Retinal pigment epithelial cell (primary cell): ENCODE results near the gene IQGAP1.
A peak's percentile ranks its signal among the peaks of the same experiment; 100 is the strongest.

Experiments
- DNase-seq: peaks from one replicate; pipeline ENCODE4 v3.0.0-alpha.2; 2010; ENCODE audit warnings: low read depth
- H3K4me3 ChIP-seq: 2 replicates; pipeline ENCODE4 v1.5.1; 2011; ENCODE audit warnings: mild to moderate bottlenecking, low read length, control low read depth, moderate library complexity
- CTCF ChIP-seq: conservative IDR thresholded peaks from 2 replicates; pipeline ENCODE4 v1.5.1; 2011; ENCODE audit warnings: low read depth, low read length, control low read depth, inconsistent platforms

Gene IQGAP1

GRCh38 chr15:90460142-90460824 is 72.2 kb downstream of the IQGAP1 start:
- TF ChIP-seq CTCF = no peak
- no peak for DNase-seq
- no peak overlapping the region for H3K4me3 ChIP-seq

GRCh38 chr15:90463381-90463780 is 75.3 kb downstream of the IQGAP1 start:
- peak; percentile 72 for DNase-seq
- no peak overlapping the region for H3K4me3 ChIP-seq
- no peak for TF ChIP-seq CTCF

- DNase-seq = no peak
- H3K4me3 ChIP-seq = no peak overlapping the region
- TF ChIP-seq CTCF = no peak
Observed at GRCh38 chr15:90465140-90465929, 77.3 kb downstream of the IQGAP1 start.

GRCh38 chr15:90465930-90466567 is 78.0 kb downstream of the IQGAP1 start:
- H3K4me3 ChIP-seq = no peak overlapping the region
- DNase-seq = no peak
- TF ChIP-seq CTCF = no peak

- no peak for DNase-seq
- no peak overlapping the region for H3K4me3 ChIP-seq
- no peak for TF ChIP-seq CTCF
Observed at GRCh38 chr15:90469723-90470122, 81.7 kb downstream of the IQGAP1 start.

- no peak overlapping the region for H3K4me3 ChIP-seq
- no peak for TF ChIP-seq CTCF
- no peak for DNase-seq
Observed at GRCh38 chr15:90470453-90470852, 82.4 kb downstream of the IQGAP1 start.
